Occipital lobe (tissue), 2 donors: ENCODE results near the gene KDM2A. TPM values are rescaled to one million over a fixed set of nuclear protein-coding genes. Genes with fewer than 3 reads are reported as not detected.
"Not testable (repeated sequence)": the region's sequence is repeated elsewhere in the genome, so short reads cannot be mapped to it uniquely, and the experiment has no call there.

Experiments
- DNase-seq: peaks from one replicate; lab custom pipeline; 2025; lab: John Stamatoyannopoulos, UW
- total RNA-seq: library from RNA; depleted of rRNA; stranded (reverse); fragments of >200 nt; gene quantifications from one replicate; pipeline ENCODE4 v1.2.3, GENCODE V29; 2014

KDM2A gene
- total RNA-seq, 1 donor from 2014 or later, result 37.3 TPM

GRCh38 chr11:67234571-67234970 lies 115.5 kb downstream of the KDM2A start:
- DNase-seq, result not testable (repeated sequence)

- DNase-seq, result no peak
These were observed 118.5 kb downstream of the KDM2A start for GRCh38 chr11:67237574-67237973.

GRCh38 chr11:67238894-67239782 lies 120.1 kb downstream of the KDM2A start:
- no peak for DNase-seq

GRCh38 chr11:67239783-67240575 lies 120.9 kb downstream of the KDM2A start:
- DNase-seq, result peak; percentile 99

- peak; percentile 64 for DNase-seq
These were observed 121.7 kb downstream of the KDM2A start for GRCh38 chr11:67240576-67241389.

GRCh38 chr11:67242548-67242947 lies 123.5 kb downstream of the KDM2A start:
- no peak for DNase-seq

- no peak for DNase-seq
These were observed 124.0 kb downstream of the KDM2A start for GRCh38 chr11:67243051-67243450.

- no peak for DNase-seq
These were observed 126.0 kb downstream of the KDM2A start for GRCh38 chr11:67245046-67245445.

GRCh38 chr11:67247946-67248550 lies 129.0 kb downstream of the KDM2A start:
- no peak for DNase-seq

GRCh38 chr11:67248653-67249052 lies 129.6 kb downstream of the KDM2A start:
- DNase-seq, result no peak

- no peak for DNase-seq
These were observed 131.3 kb downstream of the KDM2A start for GRCh38 chr11:67250059-67251043.

GRCh38 chr11:67251841-67252240 lies 132.8 kb downstream of the KDM2A start:
- DNase-seq, result no peak

GRCh38 chr11:67252831-67253239 lies 133.8 kb downstream of the KDM2A start:
- DNase-seq, result no peak

- DNase-seq, result no peak
These were observed 135.0 kb downstream of the KDM2A start for GRCh38 chr11:67253872-67254624.

GRCh38 chr11:67254798-67255197 lies 135.7 kb downstream of the KDM2A start:
- no peak for DNase-seq

- no peak for DNase-seq
These were observed 136.3 kb downstream of the KDM2A start for GRCh38 chr11:67255353-67255752.

- DNase-seq, result no peak
These were observed 136.8 kb downstream of the KDM2A start for GRCh38 chr11:67255864-67256263.

GRCh38 chr11:67256477-67257135 lies 137.5 kb downstream of the KDM2A start:
- no peak for DNase-seq

GRCh38 chr11:67260406-67260805 lies 141.3 kb downstream of the KDM2A start:
- no peak for DNase-seq
